HG03097 (cell line): ENCODE results near the gene ISYNA1.

Experiments used
- ATAC-seq: cut with Tn5 transposase; IDR thresholded peaks from one replicate; pipeline ENCODE4 v1.9.1; 2021; ENCODE audit not compliant: unreplicated experiment, low FRiP score

The ISYNA1 gene

DNA sequence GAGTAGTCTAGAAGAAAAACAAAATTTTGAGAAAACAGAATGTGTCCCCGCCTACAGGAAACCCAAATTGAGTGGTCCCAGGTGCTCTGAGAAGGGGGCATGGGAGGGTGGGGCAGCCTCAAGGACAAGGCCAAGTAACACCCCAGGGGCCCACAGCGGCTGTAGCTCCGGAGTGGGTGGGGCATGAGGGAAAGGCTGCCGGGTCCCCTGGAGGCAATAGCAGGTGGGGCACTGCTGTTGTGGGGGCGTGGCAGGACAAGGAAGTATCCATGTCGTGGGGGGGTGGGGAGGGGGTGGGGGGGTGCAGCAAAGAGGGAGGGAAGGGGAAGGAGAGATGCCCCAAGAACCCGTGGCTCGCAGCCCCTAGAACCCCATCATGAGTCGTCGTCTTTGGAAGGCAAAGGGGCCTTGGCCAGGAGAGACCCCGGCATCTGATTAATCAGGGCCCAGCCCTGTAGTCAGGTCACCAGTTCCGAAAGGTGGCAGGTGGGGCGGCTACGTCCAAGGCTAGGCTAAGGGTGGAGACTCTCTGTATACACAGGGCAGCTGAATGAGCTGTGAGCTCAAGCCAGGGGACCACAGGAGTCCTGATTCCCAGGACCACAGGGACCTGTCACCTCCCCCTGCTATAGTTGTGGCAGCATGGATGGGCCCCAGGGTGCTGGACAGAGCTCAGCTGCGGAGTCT lies 7.5 kb upstream of the ISYNA1 start:
- ATAC-seq, result no peak

DNA sequence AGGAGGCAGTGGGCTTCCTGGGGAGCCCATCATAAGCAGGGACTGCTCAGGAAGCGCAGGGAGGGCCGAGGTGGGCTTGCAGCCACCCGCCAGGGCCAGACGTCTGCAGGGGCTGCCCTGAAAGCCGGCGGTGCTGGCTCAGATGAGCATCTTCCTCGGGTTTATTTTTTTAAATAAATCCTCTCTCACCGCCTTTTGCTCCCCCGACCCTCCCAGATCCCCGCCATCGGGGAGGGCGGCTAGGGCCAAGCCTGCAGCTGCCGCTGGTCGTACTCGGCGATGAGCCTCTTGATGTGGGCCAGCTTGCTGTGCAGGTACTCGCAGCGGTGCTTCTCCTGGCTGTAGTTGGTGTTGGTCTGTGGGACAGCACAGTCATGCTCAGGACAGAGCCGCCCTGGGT lies 6.6 kb upstream of the ISYNA1 start:
- ATAC-seq, result no peak

DNA sequence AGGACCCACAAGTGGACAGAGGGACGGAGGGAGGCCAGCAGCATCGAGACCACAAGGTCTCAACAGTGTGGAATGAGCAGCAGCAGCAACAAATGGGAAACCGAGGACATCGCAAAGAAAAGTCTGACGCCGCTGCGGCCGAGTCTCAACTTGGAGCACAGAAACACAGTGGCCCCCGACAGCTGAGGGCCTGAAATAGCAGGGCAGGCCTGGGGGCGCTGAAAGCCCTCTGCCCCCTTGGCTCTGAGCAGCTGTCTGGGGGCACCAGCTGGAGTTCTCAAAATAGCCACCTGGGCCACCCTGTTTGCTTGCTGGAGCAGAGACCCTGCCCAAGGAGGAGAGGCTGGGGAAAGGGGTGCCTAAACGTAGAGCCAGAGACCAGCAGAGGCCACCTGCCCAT lies 5.9 kb upstream of the ISYNA1 start:
- ATAC-seq, result no peak

DNA sequence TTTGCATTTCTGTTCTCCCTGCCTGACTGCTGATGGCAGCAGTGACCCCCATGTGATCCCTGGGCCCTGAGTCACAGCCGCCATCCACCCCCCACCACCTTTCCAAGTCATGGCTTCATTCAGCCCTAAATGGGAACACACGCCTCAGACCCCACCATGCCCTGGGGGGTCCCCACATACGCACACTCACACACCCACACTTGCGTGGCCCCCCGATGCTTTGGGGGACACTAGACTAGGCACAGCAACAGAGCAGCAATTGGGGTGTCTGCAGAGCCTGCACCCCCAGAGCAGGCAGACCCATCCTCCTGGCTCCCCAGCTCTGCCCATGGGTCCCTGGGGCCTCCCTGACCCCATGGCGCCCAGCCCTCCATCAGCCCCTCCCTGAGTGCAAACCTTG lies 5.5 kb upstream of the ISYNA1 start:
- ATAC-seq, result no peak

DNA sequence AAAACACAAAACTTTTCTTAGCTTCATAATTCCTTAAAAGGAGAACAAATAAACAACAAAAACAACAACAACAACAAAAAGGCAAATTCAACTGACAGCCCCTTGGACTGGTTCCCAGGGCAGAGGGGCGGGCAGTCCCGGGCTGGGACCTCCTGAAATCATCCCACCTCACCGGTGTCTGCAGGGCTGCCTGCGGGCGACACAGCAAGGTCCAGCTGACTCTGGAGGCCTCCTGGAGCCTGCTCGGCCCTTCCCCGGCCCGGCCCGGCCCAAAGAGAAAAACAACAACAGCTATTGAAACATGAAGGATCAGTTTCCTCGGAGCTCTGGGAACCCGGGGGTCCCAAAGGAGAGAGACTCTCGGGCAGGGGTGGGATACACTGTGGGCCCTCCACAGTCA lies 5.0 kb upstream of the ISYNA1 start:
- ATAC-seq, result no peak

DNA sequence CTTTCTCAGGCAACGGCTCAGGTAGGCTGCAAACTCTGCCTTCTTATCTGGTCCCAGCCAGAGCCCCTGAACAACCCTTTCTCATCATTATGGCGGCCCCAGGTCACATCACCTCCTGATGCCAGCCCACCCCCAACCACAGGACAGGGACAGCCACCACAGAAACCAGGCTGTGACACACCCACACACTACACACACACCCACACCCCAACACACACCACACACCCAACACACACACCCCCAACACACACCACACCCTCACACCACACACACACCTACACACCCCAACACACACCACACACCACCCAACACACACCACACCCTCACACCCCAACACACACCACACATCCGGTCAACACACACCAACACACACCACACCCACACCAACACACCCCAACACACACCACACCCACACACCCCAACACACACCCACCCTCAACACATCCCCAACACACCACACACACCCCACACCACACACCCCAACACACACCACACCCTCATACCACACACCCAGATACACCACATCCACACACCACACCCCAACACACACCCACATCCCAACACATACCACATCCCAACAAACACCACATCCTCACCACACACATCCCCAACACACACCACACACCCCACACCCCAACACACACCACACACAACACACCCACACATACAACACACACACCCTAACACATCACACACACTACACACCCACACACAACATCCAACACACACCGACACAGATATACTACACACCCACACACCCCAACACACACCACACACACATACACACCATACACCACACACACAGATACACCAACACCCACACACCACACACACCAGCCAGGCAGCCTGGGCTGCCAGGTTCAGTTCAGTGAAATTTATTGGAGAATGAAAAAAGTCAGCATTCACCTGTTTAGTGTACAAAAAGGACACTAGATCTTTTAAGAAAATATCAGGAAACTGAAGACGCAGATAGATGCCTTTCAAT lies 4.2 kb upstream of the ISYNA1 start:
- ATAC-seq, result no peak

DNA sequence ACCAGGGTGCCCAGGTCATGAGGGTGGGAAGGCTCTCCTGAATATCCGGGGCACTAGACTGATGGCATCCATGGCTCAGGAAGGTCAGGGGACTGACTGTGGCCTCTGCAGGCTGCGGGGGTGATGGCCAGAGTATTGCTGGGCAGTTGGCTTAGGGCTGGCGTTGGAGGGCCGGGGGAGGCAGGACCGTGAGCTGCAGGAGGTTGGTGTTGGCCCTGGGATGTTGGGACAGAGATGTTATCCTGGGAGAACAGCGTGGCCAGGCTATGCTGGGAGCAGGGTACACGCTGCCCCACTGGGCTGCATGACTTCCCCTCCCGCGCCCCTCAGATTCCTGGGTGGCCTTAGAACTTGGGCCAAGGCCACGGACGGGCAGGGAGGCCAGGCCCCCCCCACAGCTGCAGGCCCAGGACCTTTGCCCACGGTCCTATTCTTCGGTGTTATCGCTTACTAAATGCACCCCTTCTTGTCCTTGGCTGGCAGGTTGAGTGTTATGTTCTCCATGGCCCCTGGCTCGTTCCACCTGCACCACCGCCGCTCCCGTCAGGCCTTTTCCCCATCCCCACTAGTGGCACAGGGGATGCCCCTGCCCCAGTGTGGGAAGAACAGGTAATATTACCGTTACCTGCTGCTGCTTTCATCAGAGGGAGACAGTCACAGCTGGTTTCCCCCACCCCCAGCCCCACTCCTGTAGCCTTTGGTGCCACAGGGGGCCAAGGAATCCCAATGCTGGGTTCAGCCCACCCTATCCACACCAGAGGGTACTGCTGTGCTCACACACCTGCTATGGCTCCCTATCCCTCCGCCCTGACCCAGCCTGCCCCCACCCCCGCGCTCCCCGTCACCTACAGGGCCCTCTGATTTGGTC lies 3.2 kb upstream of the ISYNA1 start:
- no peak for ATAC-seq

DNA sequence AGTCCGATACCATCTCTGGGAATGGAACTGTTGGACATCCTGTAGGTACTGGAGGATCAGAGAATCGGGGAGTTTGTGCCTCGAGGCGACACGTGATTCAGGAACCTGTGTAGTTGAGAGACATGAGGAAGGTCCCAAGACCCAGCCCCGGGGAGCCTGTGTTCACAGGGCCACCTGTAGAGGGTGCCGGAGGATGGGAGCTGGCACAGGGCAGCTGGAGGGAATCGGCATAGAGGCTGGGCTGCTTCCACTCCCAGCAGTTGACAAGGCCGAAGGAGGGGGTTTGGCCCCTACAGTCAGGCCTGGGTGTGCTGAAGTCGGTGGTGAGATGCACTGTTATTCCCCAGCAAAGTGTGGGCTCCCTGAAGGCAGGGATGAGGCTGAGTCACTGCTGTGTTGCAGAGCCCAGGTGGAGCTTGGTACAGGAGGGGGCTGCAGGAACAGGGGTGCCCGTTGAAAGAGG lies 2.5 kb upstream of the ISYNA1 start:
- ATAC-seq, result no peak

DNA sequence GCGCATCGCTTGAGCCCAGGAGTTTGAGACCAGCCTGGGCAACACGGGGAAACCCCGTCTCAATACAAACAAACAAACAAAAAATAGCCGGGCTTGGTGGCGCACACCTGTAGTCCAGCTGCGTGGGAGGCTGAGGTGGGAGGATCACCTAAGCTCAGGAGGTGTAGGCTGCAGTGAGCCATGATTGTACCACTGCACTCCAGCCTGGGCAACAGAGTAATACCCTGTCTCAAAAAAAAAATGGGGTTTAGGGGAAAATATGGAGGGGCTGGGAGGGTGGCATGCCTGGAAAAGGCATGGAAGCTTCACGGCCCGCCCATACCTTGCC lies 1.9 kb upstream of the ISYNA1 start:
- ATAC-seq, result no peak

DNA sequence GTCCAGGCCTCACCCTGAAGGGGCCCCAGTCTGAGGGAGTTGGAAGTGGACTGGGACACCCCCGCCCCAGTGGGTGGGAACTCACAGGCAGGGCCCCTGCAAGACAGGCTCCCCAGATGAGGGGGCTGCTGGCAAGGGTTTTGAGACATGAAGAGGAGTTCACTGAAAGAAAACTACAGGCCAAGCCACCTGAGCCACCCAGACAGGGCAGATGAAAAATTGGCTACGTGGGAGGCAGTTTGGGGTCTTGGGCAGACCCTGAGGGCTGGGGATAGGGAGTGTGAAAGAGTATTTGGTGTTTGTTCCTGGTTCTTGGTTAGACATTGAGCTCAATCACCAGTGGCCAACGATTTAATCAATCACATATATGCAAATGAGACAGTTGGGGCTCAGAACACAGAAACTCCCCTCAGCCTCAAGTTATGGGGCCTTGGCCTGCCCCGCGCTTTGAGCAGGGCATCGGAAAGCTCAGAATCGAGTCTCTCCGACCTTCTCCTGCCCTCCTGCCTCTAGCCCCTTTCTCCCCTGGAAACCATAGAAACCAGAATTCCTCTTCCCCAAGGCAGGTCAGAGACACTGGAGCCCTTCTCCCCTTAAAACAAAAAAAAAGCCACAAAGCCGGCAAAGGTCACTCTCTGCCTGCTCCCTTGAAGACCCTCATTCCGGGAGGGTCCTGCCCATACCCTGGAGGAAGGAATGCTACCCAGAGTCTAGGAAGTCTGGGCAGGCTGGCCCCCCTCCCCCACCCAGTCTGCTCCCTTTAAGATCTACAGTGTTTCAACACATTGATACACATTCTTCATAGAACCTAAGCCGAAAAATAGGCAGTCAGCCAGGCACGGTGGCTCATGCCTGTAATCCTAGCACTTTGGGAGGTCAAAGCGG lies 1.3 kb upstream of the ISYNA1 start:
- ATAC-seq, result no peak

DNA sequence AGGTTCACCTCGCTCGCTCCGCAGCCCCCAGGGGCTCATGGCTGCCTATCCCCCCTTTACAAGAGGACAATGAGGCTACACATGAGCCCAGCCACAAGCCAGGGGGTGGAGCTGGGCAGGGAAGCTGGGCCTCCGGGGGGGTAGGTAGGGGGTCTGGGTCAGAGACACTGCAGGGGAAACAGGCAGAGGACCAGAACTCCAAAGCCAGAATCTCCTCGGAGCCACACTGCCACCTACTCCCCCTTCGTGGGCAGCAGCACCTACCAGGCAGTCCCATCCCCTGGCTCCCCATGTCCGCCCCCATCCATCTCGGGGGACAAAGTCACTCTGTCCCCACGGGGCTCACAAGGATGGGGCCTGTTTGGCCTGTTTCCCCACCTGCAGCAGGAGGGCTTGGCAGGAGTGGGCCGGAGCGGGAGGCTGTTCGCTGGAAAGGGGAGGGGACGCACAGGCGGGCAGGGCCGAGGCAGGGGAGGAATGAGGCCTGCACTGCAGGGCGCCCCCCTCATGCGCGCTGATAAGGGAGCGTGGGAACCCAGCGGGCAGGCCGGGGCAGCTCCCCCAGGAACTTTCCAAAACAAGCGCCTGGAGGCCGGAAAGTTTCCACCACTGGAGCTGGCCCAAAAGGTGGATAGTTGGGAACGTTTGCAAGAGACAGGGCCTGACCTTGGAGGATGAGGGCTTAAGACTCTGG lies 545 bp upstream of the ISYNA1 start:
- no peak for ATAC-seq

DNA sequence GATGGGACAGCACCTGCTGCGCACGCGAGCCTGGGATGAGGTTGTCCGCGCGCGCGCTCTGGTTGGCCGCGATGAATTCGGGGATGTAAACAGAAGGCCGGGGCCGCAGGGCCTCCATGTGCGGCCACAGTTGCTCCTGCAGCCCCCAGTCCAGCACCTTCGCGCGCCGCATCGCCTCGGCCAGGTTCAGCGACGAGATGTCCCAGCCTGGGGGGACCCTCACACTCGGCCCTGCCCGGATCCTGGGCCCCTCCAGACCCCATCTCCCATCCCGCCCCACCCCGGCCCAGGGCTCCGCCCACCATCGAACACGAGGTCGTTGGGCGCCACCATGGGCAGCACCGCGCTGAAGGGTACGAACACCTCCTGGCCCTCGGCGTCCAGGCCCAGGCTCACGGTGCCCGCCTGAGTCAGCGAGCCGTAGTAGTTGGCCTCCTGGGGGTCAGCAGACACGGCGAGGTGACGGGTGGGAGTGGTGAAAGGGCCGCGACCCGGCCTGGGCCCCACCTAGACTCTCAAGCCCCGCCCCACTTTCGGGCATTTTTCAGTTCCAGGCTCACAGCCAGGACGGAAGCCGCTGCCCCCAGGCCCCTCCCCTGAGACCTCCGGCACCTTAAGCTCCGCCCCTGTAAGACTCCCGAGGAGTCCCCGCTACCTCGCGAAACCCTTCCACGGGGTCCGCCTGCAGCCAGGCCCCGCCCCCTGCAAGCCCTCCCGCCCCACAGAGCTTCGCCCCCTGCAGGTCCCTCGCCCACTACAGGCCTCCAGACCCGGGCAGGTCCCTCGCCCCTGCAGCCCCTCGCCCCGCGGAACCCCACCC lies 1.1 kb downstream of the ISYNA1 start:
- peak; percentile 36 for ATAC-seq

DNA sequence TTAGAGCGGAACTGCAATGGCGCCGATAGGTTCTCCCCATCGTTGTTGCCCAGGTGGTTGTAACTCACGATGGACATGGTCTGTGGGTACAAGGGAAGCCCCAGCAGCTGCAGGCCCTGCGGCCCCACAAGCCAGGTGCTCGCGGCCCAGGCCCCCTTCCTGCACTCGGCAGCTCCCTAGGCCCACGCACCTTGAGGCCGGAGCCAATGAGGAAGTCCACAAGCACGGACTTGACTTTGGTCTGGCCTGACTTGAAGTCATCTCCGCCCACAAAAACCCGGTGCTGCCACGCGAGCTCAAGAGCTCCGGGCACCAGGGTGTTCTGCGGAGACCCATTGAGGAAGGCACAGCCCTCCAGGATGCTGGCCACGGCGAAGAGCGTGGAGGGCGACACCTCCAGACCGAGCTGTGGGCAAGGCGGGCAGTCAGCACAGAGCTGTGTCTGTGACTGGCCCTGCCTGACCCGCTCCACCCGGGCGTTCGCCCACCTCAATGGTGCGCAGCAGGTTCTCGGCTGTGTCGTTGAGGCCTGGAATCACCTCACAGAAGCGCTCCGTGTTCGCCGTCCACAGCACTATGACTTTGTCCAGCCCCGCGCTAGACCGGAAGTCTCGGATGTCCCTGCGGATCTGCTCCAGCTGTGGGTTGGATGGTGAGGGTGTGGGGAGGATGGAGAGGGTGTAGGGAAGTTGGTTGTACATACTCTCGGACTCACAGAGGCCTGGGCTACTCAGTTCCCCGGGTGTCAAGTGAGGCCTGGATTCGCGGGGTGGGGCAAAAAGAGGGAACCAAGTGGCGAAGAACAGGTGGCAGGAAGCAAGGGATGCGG lies 1.9 kb downstream of the ISYNA1 start:
- ATAC-seq, result no peak

DNA sequence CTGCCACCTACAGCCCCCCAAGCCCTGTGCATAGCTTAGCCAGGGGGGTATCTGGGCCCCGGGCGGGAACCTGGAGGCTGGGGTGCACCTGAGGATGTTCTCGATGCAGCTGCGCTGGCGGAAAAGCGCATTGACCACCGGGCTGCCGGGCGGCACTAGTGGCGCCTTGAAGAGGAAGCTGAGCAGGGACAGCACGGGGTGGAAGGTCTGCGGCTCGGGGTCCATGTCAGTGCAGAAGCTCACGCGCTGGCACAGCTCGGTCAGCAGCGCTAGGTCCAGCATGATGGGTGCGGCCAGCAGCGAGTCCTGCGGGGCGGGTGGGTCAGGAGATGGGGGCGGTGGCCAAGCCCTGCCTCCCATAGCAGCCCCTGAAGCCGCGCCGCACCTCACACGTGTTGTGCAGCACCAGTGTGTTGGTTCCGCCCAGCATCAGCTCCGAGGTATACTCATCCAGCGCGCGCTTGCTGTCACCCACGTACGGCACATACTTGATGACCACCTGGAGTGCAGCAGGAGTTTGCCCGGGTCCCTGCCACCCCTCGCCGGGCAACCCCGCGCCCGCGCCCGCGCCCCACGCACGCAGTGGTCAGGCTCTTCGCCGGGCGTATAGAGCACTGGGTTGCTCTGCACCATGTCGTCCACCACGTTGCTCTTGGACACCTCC lies 2.6 kb downstream of the ISYNA1 start:
- no peak for ATAC-seq

DNA sequence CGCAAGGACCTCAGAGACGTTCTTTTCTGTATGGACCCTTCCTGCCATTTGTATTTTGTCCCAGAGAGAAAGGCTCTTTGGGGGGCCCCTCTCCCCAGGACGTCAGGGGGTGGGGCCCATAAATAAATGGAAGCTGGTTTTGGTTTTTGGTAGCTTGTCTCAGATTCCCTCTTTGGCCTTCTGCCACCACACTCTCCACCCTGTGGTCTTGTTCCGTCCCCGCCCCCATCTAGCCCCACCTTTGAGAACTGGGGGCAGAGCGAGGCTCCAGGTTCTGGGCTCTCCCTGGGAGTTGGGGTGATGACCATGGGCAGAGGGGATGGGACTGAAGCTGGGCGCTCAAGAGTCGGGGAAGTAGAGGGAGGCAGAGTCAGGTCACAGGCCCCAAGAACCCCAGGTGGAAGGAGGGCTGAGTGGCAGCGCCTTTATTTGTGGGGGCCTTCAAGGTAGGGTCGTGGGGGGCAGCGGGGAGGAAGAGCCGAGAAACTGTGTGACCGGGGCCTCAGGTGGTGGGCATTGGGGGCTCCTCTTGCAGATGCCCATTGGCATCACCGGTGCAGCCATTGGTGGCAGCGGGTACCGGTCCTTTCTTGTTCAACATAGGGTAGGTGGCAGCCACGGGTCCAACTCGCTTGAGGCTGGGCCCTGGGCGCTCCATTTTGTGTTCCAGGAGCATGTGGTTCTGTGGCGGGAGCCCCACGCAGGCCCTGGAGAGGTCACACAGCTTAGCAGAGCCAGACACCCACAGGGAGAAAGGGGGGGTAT lies 3.3 kb downstream of the ISYNA1 start:
- ATAC-seq, result no peak

DNA sequence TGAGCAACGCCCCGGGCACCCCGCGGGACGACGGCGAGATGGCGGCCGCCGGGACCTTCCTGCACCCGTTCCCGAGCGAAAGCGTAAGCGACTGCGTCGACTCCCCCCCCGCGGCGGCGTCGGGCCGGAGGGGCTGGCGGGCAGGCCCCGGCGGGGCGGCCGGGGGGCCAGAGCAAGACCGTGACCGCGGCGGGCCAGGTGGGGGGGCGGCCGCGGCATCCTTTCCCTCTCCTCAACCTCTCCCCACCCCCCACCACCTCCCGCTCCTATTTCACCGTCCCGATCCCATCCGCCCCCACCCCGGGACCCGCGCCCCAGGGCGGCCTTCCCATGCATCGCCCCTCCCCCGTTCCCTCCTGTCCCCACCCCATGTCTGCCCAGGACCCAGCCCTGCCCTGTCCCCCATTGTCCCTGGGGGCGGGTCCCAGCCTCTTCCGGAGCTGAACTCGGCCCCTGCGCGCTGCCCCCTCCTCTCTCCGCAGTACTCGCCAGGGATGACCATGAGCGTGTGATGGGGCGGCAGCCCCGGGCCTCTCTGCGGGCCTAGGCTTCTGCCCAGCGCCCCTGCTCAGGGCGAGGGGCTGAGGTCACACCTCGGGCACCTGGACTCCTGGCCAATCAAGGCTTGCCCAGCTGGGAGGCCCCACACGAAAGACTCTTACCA lies 4.1 kb downstream of the ISYNA1 start:
- no peak for ATAC-seq
